ENCODE results near the gene ASB11. TPM values are rescaled to one million over a fixed set of nuclear protein-coding genes. Genes with fewer than 3 reads are reported as not detected.

ASB11 gene
- polyA plus RNA-seq, 3 donors, result not detected

DNA sequence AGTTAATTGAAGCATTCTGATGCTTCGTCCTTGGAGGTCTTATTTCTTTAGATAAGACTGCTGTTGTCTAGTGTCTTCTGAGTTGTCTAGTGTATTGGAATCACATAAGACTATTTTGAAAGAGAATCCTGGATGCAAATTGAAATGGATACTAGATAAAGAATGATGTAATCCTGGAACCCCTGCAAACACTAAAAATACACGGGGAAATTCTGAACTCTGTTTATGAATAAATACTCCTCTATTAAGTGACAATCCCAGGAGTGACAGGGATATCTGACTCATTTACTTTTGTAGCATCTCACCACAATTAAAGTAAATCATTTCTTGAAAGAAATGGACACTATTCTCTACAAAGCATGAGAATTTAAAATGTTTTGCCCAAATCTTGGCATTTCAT, 968 bp downstream of the ASB11 start:
- H3K27ac Mint-ChIP-seq, result no peak overlapping the region
- DNase-seq, result no peak
- no peaks in the 10 kb centered on the region for H3K4me1 Mint-ChIP-seq
- whole genome bisulfite sequencing (ENCODE audit: insufficient coverage), result no CpG with 5 or more reads among the region's 2 CpGs
- H3K36me3 Mint-ChIP-seq, result peaks cover 7 to 8% of the 10 kb centered on the region in 2 donors
- H3K9me3 Mint-ChIP-seq, result no peaks in the 10 kb centered on the region
- H3K4me3 Mint-ChIP-seq, result no peak overlapping the region
- TF ChIP-seq, protein P1, sequence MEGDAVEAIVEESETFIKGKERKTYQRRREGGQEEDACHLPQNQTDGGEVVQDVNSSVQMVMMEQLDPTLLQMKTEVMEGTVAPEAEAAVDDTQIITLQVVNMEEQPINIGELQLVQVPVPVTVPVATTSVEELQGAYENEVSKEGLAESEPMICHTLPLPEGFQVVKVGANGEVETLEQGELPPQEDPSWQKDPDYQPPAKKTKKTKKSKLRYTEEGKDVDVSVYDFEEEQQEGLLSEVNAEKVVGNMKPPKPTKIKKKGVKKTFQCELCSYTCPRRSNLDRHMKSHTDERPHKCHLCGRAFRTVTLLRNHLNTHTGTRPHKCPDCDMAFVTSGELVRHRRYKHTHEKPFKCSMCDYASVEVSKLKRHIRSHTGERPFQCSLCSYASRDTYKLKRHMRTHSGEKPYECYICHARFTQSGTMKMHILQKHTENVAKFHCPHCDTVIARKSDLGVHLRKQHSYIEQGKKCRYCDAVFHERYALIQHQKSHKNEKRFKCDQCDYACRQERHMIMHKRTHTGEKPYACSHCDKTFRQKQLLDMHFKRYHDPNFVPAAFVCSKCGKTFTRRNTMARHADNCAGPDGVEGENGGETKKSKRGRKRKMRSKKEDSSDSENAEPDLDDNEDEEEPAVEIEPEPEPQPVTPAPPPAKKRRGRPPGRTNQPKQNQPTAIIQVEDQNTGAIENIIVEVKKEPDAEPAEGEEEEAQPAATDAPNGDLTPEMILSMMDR (IDR thresholded peaks at IDR 0.05), result no peak
- Histone ChIP-seq H3K27me3 (ENCODE audit: control insufficient read depth in 2 of 2, insufficient read depth in 2 of 2, low read length in 2 of 2) (peaks cover 0 to 4% of the 10 kb centered on the region in 2 donors), H2AFZ (ENCODE audit: insufficient read depth, low read depth, low read length, poor library complexity, severe bottlenecking) (no peak overlapping the region), H3K36me3 (replicated peaks in 1 of 2; ENCODE audit: control insufficient read depth in 1 of 2, insufficient read depth in 2 of 2, low read length in 2 of 2) (no peaks in the 10 kb centered on the region), H3K79me2 (ENCODE audit: insufficient read depth, low read length) (no peaks in the 10 kb centered on the region), H3K9me3 (replicated peaks in 1 of 2; ENCODE audit: control insufficient read depth in 1 of 2, insufficient read depth in 1 of 2, low read length in 2 of 2) (no peaks in the 10 kb centered on the region), H4K20me1 (ENCODE audit: insufficient read depth, low read length) (no peaks in the 10 kb centered on the region), H3K4me1 (ENCODE audit: control insufficient read depth in 1 of 2, insufficient read depth in 2 of 2, low read length in 2 of 2) (no peaks in the 10 kb centered on the region), H3K4me3 (replicated peaks in 1 of 3; ENCODE audit: low read depth in 2 of 3, low read length in 3 of 3) (no peak overlapping the region), H3K4me2 (replicated peaks; ENCODE audit: extremely low read depth, low read length, poor library complexity, severe bottlenecking) (no peak overlapping the region), H3K27ac (ENCODE audit: low read depth in 1 of 2, low read length in 2 of 2) (no peak overlapping the region), H3K9ac (ENCODE audit: insufficient read depth, low read length, poor library complexity, severe bottlenecking) (no peak overlapping the region)
- H3K27me3 Mint-ChIP-seq (ENCODE audit: low read depth in 3 of 3), result peaks cover 0 to 19% (median 3%) of the 10 kb centered on the region in 3 donors
- intact Hi-C loops (cut with micrococcal nuclease), result no loop called here

DNA sequence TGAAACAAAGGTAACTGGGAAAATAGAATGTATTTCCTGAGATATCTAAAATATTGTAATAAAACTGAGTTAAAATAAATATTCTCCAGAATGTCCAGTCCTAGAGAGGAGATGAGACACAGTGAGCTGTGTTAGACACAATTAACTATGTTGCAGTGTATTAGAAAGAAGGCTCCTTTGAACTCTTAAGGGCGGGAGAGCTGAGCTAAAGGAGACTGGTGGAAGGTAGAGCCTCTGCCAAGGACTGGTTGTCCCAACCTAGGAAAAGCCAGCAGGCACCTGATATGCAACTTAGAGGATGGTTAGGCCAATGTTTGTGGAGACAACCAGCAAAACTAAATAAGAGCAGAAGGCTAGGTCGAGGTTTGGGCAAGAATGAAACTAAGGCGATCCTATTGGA, 4.3 kb downstream of the ASB11 start:
- H3K9me3 Mint-ChIP-seq, result peaks cover 0 to 4% (median 0%) of the 10 kb centered on the region in 7 donors
- H4K20me1 ChIP-seq (ENCODE audit: insufficient read depth, low read length), result no peaks in the 10 kb centered on the region
- no peak overlapping the region for H3K4me3 Mint-ChIP-seq
- 100% methylated on average over 2 of the region's 3 CpGs for WGBS (ENCODE audit: insufficient coverage)
- H3K4me1 Mint-ChIP-seq, result no peaks in the 10 kb centered on the region
- H3K79me2 ChIP-seq (ENCODE audit: insufficient read depth, low read length), result no peaks in the 10 kb centered on the region
- H3K36me3 Mint-ChIP-seq, result no peaks in the 10 kb centered on the region
- no peak overlapping the region for H3K4me3 ChIP-seq (replicated peaks in 1 of 3; ENCODE audit: low read depth in 2 of 3, low read length in 3 of 3)
- H3K9me3 ChIP-seq (replicated peaks in 1 of 2; ENCODE audit: control insufficient read depth in 1 of 2, insufficient read depth in 1 of 2, low read length in 2 of 2), result no peaks in the 10 kb centered on the region
- peaks cover 0 to 4% of the 10 kb centered on the region in 2 donors for H3K27me3 ChIP-seq (ENCODE audit: control insufficient read depth in 2 of 2, insufficient read depth in 2 of 2, low read length in 2 of 2)
- TF ChIP-seq, protein P1 (IDR thresholded peaks at IDR 0.05), result no peak
- H3K9ac ChIP-seq (ENCODE audit: insufficient read depth, low read length, poor library complexity, severe bottlenecking), result no peak overlapping the region
- H3K27me3 Mint-ChIP-seq (ENCODE audit: low read depth in 3 of 3), result peaks cover 0 to 22% (median 3%) of the 10 kb centered on the region in 3 donors
- no peaks in the 10 kb centered on the region for H3K4me1 ChIP-seq (ENCODE audit: control insufficient read depth in 1 of 2, insufficient read depth in 2 of 2, low read length in 2 of 2)
- intact Hi-C loops (cut with micrococcal nuclease), result no loop called here
- H3K27ac ChIP-seq (ENCODE audit: low read depth in 1 of 2, low read length in 2 of 2), result no peak overlapping the region
- no peaks in the 10 kb centered on the region for H3K36me3 ChIP-seq (replicated peaks in 1 of 2; ENCODE audit: control insufficient read depth in 1 of 2, insufficient read depth in 2 of 2, low read length in 2 of 2)
- no peak overlapping the region for H3K4me2 ChIP-seq (replicated peaks; ENCODE audit: extremely low read depth, low read length, poor library complexity, severe bottlenecking)
- no peak overlapping the region for H3K27ac Mint-ChIP-seq
- H2AFZ ChIP-seq (ENCODE audit: insufficient read depth, low read depth, low read length, poor library complexity, severe bottlenecking), result no peak overlapping the region
- DNase-seq, result no peak
